CD14-positive monocyte (primary cell): ENCODE results near the gene RGS19. TPM values are rescaled to one million over a fixed set of nuclear protein-coding genes. Genes with fewer than 3 reads are reported as not detected.
A peak's percentile ranks its signal among the peaks of the same experiment; 100 is the strongest.

Source experiments
- DNase-seq, 3 donors: peaks; one replicate each; pipeline ENCODE4 v3.0.0-alpha.2; 2011 to 2022
- H2AFZ ChIP-seq: 2 replicates; pipeline ENCODE4 v1.6.0; 2012; ENCODE audit warnings: mild to moderate bottlenecking, low read depth, low read length, inconsistent platforms; ENCODE audit not compliant: insufficient read depth, poor library complexity, severe bottlenecking
- H3K27ac ChIP-seq, 2 donors: 1 replicate in 1 of 2; 2 replicates in 1 of 2; pipeline ENCODE4 v1.5.1; 2012 to 2013; ENCODE audit warnings: low read length in 2 of 2, control low read depth in 1 of 2, inconsistent platforms in 1 of 2, low read depth in 1 of 2, mild to moderate bottlenecking in 1 of 2
- H3K27me3 ChIP-seq, 2 donors: one replicate each; pipeline versions ENCODE4 v1.6.0 to v1.6.1; 2011 to 2013; ENCODE audit warnings: low read length in 2 of 2; ENCODE audit not compliant: control insufficient read depth in 2 of 2, insufficient read depth in 2 of 2
- H3K36me3 ChIP-seq, 2 donors: replicated peaks in 1 of 2; 1 replicate in 1 of 2; 2 replicates in 1 of 2; pipeline versions ENCODE4 v1.5.1 to v1.6.1; 2012 to 2013; ENCODE audit warnings: low read length in 2 of 2, control low read depth in 1 of 2, inconsistent platforms in 1 of 2, mild to moderate bottlenecking in 1 of 2; ENCODE audit not compliant: insufficient read depth in 2 of 2, control insufficient read depth in 1 of 2
- H3K4me1 ChIP-seq, 2 donors: 1 replicate in 1 of 2; 2 replicates in 1 of 2; pipeline versions ENCODE4 v1.5.1 to v1.6.1; 2012 to 2013; ENCODE audit warnings: low read length in 2 of 2, control low read depth in 1 of 2, inconsistent platforms in 1 of 2, mild to moderate bottlenecking in 1 of 2, moderate library complexity in 1 of 2; ENCODE audit not compliant: insufficient read depth in 2 of 2, control insufficient read depth in 1 of 2
- H3K4me2 ChIP-seq: replicated peaks from 2 replicates; pipeline ENCODE3; 2012; ENCODE audit warnings: low read length, moderate library complexity, mild to moderate bottlenecking; ENCODE audit not compliant: poor library complexity, severe bottlenecking; ENCODE audit errors: extremely low read depth
- H3K4me3 ChIP-seq, 3 experiments: fragments of 200-600 bp in 1 of 3; sonication (generic) in 1 of 3; replicated peaks in 1 of 3; 1 replicate in 2 of 3; 2 replicates in 1 of 3; pipeline ENCODE4 v1.5.1; 2011 to 2013; ENCODE audit warnings: low read length in 3 of 3, mild to moderate bottlenecking in 3 of 3, control low read depth in 2 of 3, low read depth in 2 of 3, inconsistent platforms in 1 of 3, moderate library complexity in 1 of 3
- H3K79me2 ChIP-seq: 2 replicates; pipeline ENCODE4 v1.6.0; 2012; ENCODE audit warnings: mild to moderate bottlenecking, control low read depth, inconsistent platforms, low read length, moderate library complexity; ENCODE audit not compliant: insufficient read depth
- H3K9ac ChIP-seq: 2 replicates; pipeline ENCODE4 v1.6.0; 2017; ENCODE audit warnings: low read length, mild to moderate bottlenecking; ENCODE audit not compliant: insufficient read depth, poor library complexity, severe bottlenecking
- H3K9me3 ChIP-seq, 2 donors: replicated peaks in 1 of 2; 1 replicate in 1 of 2; 2 replicates in 1 of 2; pipeline versions ENCODE4 v1.5.1 to v1.6.1; 2012 to 2013; ENCODE audit warnings: low read length in 2 of 2, control low read depth in 1 of 2; ENCODE audit not compliant: control insufficient read depth in 1 of 2, insufficient read depth in 1 of 2
- H4K20me1 ChIP-seq: 2 replicates; pipeline ENCODE4 v1.6.0; 2012; ENCODE audit warnings: mild to moderate bottlenecking, low read length, control low read depth, moderate library complexity; ENCODE audit not compliant: insufficient read depth
- H3K27ac Mint-ChIP-seq, 7 donors: one replicate each; pipeline ENCODE4 v1.8.0; 2020; ENCODE audit warnings: mild to moderate bottlenecking in 7 of 7, mixed read lengths in 7 of 7, moderate library complexity in 6 of 7, inconsistent platforms in 2 of 7
- H3K27me3 Mint-ChIP-seq, 3 donors: one replicate each; pipeline ENCODE4 v1.8.0; 2021 to 2022; ENCODE audit warnings: low read depth in 3 of 3, mild to moderate bottlenecking in 3 of 3, mixed read lengths in 3 of 3, moderate library complexity in 3 of 3, inconsistent platforms in 1 of 3
- H3K36me3 Mint-ChIP-seq, 2 donors: one replicate each; pipeline ENCODE4 v1.8.0; 2020; ENCODE audit warnings: mixed read lengths in 2 of 2, inconsistent platforms in 1 of 2, mild to moderate bottlenecking in 1 of 2
- H3K4me1 Mint-ChIP-seq: one replicate; pipeline ENCODE4 v1.8.0; 2020; ENCODE audit warnings: mild to moderate bottlenecking, mixed read lengths
- H3K4me3 Mint-ChIP-seq, 2 donors: one replicate each; pipeline ENCODE4 v1.8.0; 2020; ENCODE audit warnings: mild to moderate bottlenecking in 2 of 2, mixed read lengths in 2 of 2, moderate library complexity in 1 of 2
- H3K9me3 Mint-ChIP-seq, 7 donors: one replicate each; pipeline ENCODE4 v1.8.0; 2020 to 2022; ENCODE audit warnings: mixed read lengths in 7 of 7, mild to moderate bottlenecking in 6 of 7, moderate library complexity in 6 of 7, inconsistent platforms in 2 of 7
- CTCF ChIP-seq: fragments of 200-600 bp; IDR thresholded peaks from one replicate; pipeline ENCODE4 v1.8.0; 2022; ENCODE audit warnings: antibody characterized with exemption, mild to moderate bottlenecking
- WGBS: methylation state at CpG from one replicate; pipeline ENCODE4 v1.1.5; 2013; ENCODE audit warnings: missing lambda C conversion rate; ENCODE audit not compliant: insufficient coverage; 5-methylcytosine and 5-hydroxymethylcytosine counted together
- intact Hi-C, 2 donors: fragments of 100-400 bp; cut with micrococcal nuclease; formaldehyde crosslinking; loops; one replicate each; pipeline versions ENCODE4 v1.15.0 to v1.15.1; 2023
- polyA plus RNA-seq, 3 donors: library from polyadenylated mRNA; depleted of rRNA in 1 of 3; unstranded in 2 of 3; stranded (reverse) in 1 of 3; fragments of 300-500 nt in 2 of 3; fragments of >200 nt in 1 of 3; fragmentation: Illumina TruSeq in 2 of 3; gene quantifications; 1 replicate in 2 of 3; 2 replicates in 1 of 3; pipeline ENCODE4 v1.2.3, GENCODE V29; 2012 to 2021

The RGS19 gene
- polyA plus RNA-seq, 3 donors, result 235 to 280 (median 244) TPM

DNA sequence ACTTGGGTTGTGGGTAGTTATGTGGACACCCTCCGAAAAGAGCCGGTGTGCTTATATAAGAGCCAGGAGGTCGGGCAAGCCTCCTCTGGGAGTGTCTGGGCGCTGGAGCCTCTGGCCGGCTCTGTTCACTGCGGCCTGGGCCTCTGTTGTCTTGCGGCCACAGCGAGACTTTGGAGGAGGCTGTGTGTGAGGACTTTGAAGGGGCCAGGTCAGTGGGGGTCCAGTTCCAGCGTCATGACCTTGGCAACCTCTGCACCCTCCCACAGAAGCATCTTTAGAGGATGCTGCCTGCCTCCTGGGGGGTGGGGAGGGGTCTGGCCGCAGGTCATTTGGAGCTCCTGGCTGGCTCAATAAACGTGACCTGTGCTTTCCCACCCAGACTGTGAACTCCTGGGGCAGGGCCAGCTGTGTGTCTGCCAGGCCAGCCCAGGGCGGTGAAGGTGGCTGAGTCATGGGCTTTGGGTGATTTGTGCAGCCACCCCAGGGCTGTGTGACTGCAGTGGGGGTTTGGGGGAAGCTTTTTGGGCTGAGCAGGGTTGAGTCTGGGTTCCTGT, 15.1 kb downstream of the RGS19 start:
- intact Hi-C loops, result loop anchor here in 1 of 2 donors (5.0 to 10.0 kb wide), 2 partner anchors 82 to 539 kb away; partner anchors contain the start of genes PPDPF and PRPF6
- H3K4me1 Mint-ChIP-seq, result peaks cover 44% of the 10 kb centered on the region

More for the DNA sequence above, 15.1 kb downstream of the RGS19 start:
- H3K27ac Mint-ChIP-seq, result peak overlapping the region in 3 of 7 donors; percentile 48 to 62 (median 53)
- H3K27me3 ChIP-seq, result no peaks in the 10 kb centered on the region
- peaks cover 4% of the 10 kb centered on the region for H3K79me2 ChIP-seq
- H3K4me1 ChIP-seq, result peaks cover 32 to 52% of the 10 kb centered on the region in 2 donors
- H3K36me3 ChIP-seq, result no peaks in the 10 kb centered on the region
- H3K4me3 Mint-ChIP-seq, result peak overlapping the region; percentile 82 to 87
- H2AFZ ChIP-seq, result peak overlapping the region; percentile 91
- H3K9me3 ChIP-seq, result no peaks in the 10 kb centered on the region
- H3K27me3 Mint-ChIP-seq, result peaks cover under 1 to 28% (median 20%) of the 10 kb centered on the region in 3 donors
- peak overlapping the region in 1 of 3 experiments; percentile 82 for H3K4me3 ChIP-seq
- peaks cover 14% of the 10 kb centered on the region for H4K20me1 ChIP-seq
- H3K9me3 Mint-ChIP-seq, result peaks cover 0 to 2% (median 0%) of the 10 kb centered on the region in 7 donors
- DNase-seq, result no peak
- H3K27ac ChIP-seq, result no peak overlapping the region
- TF ChIP-seq CTCF, result no peak
- 51% methylated on average over 8 of the region's 12 CpGs for WGBS
- H3K9ac ChIP-seq, result no peak overlapping the region
- H3K4me2 ChIP-seq, result peak overlapping the region; percentile 92
- H3K36me3 Mint-ChIP-seq, result no peaks in the 10 kb centered on the region
